SU-DHL-6 (cell line): ENCODE measurements around the gene HSPA4.
A peak's percentile ranks its signal among the peaks of the same experiment; 100 is the strongest.

ENCODE experiments used
- H2AFZ ChIP-seq: fragments of 200-600 bp; sonication (generic); 2 replicates; pipeline ENCODE4 v1.6.1; 2014; ENCODE audit warnings: low read depth, mild to moderate bottlenecking, moderate library complexity, mixed read lengths, antibody characterized with exemption, low read length; ENCODE audit not compliant: severe bottlenecking
- H3F3A ChIP-seq: fragments of 200-600 bp; shearing (Covaris generic); 2 replicates; pipeline ENCODE4 v1.6.0; 2016; ENCODE audit warnings: antibody characterized with exemption, mild to moderate bottlenecking; ENCODE audit not compliant: insufficient read depth
- H3K27ac ChIP-seq: fragments of 200-600 bp; sonication (generic); 2 replicates; pipeline ENCODE4 v1.5.1; 2016; ENCODE audit warnings: low read depth, mild to moderate bottlenecking, low read length, moderate library complexity, mixed read lengths
- H3K27me3 ChIP-seq: fragments of 200-600 bp; sonication (generic), shearing (Covaris generic); 2 replicates; pipeline ENCODE4 v1.6.0; 2014; ENCODE audit warnings: mild to moderate bottlenecking, low read length
- H3K36me3 ChIP-seq: fragments of 200-600 bp; sonication (generic); 2 replicates; pipeline ENCODE4 v1.6.1; 2014; ENCODE audit warnings: mild to moderate bottlenecking, low read length, mixed read lengths
- H3K4me2 ChIP-seq: fragments of 300-600, 200-600 bp; shearing (Covaris generic), sonication (generic); 2 replicates; pipeline ENCODE4 v1.6.0; 2014; ENCODE audit warnings: low read length, low read depth, mild to moderate bottlenecking; ENCODE audit not compliant: poor library complexity, severe bottlenecking
- H3K4me3 ChIP-seq: fragments of 200-600 bp; sonication (generic); 2 replicates; pipeline ENCODE4 v1.5.1; 2014; ENCODE audit warnings: antibody characterized with exemption, low read length, mild to moderate bottlenecking, mixed read lengths; ENCODE audit not compliant: insufficient read depth, poor library complexity, severe bottlenecking
- H3K79me2 ChIP-seq: fragments of 200-600 bp; sonication (generic); 2 replicates; pipeline ENCODE4 v1.6.1; 2014; ENCODE audit warnings: mild to moderate bottlenecking, low read length, moderate library complexity; ENCODE audit not compliant: insufficient read depth
- H3K9ac ChIP-seq: fragments of 200-600 bp; sonication (generic); 2 replicates; pipeline ENCODE4 v1.7.0; 2014; ENCODE audit warnings: mild to moderate bottlenecking, low read length
- H3K9me2 ChIP-seq: fragments of 200-600 bp; sonication (generic); replicated peaks from 2 replicates; pipeline ENCODE4 v1.6.1; 2014; ENCODE audit warnings: low read length; ENCODE audit not compliant: insufficient read depth
- H3K9me3 ChIP-seq: fragments of 200-600 bp; sonication (generic); 2 replicates; pipeline ENCODE4 v1.6.1; 2014; ENCODE audit warnings: low read length, mixed read lengths; ENCODE audit not compliant: insufficient read depth
- H4K20me1 ChIP-seq: fragments of 200-600 bp; sonication (generic); 2 replicates; pipeline ENCODE4 v1.6.1; 2014; ENCODE audit warnings: low read depth, mild to moderate bottlenecking, antibody characterized with exemption, low read length, moderate library complexity, mixed read lengths
- EZH2phosphoT487 ChIP-seq: fragments of 200-600 bp; sonication (generic), shearing (Covaris generic); conservative IDR thresholded peaks from 2 replicates; pipeline ENCODE4 v1.6.1; 2018; ENCODE audit warnings: mild to moderate bottlenecking, antibody characterized with exemption, low read length, moderate library complexity, mixed read lengths
- TF ChIP-seq, protein P1 (sequence below): fragments of 200-600 bp; sonication (generic); IDR thresholded peaks from one replicate; pipeline ENCODE4 v1.5.1; 2017; ENCODE audit warnings: antibody characterized with exemption, mild to moderate bottlenecking, low read length, moderate library complexity; ENCODE audit not compliant: insufficient read depth, poor library complexity, severe bottlenecking

The HSPA4 gene

DNA sequence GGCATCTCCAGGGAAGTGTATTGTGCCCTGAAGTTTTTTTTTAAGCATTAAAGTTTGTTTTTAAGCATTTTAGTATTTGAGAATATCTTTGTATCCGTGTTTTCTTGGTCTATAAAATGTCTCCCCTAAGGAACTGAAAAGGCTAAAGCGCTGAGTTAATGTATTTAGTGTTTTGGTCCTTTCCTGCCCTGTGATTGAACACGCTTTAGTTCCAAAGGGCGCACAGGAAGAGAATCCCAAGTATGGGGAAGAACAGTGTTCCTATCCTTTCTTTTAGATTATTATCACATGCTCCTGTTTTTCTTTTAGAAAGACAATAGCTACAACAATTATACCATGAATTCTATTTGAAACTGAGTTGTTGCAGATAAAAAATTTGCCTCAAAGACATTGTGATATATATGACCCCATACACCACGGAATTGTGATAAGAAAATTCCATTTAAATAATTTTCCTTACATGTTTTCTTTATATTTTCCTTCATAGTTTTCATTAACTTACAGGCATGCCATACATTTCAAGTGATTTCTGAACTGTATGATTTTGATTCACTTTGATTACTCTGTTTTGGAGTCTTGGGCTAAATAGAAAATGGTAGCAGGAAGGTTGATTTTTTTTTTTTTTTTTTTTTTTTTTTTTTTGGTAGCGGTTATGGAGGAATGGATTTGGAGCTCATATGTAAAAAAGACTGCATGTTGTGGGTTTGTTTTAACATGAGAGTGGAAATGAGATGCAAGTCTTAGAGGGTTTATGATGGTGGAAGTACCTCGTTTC is 3.1 kb downstream of the HSPA4 start:
- Histone ChIP-seq H3K79me2 (peaks cover 88% of the 10 kb centered on the region), H3K9me2 (no peaks in the 10 kb centered on the region), H3K4me2 (peak overlapping the region; percentile 35), H3K36me3 (no peaks in the 10 kb centered on the region), H3K4me3 (no peak overlapping the region), H3K27ac (no peak overlapping the region), H2AFZ (no peak overlapping the region), H3K27me3 (no peaks in the 10 kb centered on the region), H3K9ac (no peak overlapping the region), H3K9me3 (no peaks in the 10 kb centered on the region), H4K20me1 (peaks cover 28% of the 10 kb centered on the region; the same call in 1 of the 2 replicates), H3F3A (peaks cover 11% of the 10 kb centered on the region)
- TF ChIP-seq EZH2phosphoT487 = no peak
- TF ChIP-seq, protein P1, sequence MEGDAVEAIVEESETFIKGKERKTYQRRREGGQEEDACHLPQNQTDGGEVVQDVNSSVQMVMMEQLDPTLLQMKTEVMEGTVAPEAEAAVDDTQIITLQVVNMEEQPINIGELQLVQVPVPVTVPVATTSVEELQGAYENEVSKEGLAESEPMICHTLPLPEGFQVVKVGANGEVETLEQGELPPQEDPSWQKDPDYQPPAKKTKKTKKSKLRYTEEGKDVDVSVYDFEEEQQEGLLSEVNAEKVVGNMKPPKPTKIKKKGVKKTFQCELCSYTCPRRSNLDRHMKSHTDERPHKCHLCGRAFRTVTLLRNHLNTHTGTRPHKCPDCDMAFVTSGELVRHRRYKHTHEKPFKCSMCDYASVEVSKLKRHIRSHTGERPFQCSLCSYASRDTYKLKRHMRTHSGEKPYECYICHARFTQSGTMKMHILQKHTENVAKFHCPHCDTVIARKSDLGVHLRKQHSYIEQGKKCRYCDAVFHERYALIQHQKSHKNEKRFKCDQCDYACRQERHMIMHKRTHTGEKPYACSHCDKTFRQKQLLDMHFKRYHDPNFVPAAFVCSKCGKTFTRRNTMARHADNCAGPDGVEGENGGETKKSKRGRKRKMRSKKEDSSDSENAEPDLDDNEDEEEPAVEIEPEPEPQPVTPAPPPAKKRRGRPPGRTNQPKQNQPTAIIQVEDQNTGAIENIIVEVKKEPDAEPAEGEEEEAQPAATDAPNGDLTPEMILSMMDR = no peak

DNA sequence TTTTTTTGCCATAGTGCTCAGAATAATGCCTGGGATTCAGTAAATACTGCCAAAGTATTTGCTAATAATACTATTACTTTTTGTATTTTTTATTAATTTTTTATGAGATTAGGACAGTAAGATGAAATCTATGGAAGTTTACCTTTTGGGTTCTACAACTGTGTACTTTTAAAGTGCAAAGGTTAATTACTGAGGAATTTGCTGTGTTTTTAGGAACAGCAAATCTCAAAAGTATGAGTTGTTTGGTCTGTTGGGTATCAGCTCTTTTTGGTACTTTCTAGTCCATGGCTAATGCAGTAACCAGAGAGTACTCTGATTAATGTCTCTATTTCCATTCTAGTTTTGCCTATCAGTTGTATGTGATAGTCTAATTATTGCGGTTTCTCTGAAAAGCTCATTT is 5.1 kb downstream of the HSPA4 start:
- Histone ChIP-seq H2AFZ (no peak overlapping the region), H3K79me2 (peaks cover 98% of the 10 kb centered on the region), H4K20me1 (peaks cover 30% of the 10 kb centered on the region; the same call in 1 of the 2 replicates), H3K27me3 (no peaks in the 10 kb centered on the region), H3K36me3 (no peaks in the 10 kb centered on the region), H3K4me3 (no peak overlapping the region), H3K9ac (no peak overlapping the region), H3F3A (no peaks in the 10 kb centered on the region), H3K27ac (no peak overlapping the region), H3K4me2 (no peak overlapping the region), H3K9me2 (no peaks in the 10 kb centered on the region), H3K9me3 (no peaks in the 10 kb centered on the region)
- no peak for TF ChIP-seq EZH2phosphoT487
- TF ChIP-seq, protein P1 = no peak

DNA sequence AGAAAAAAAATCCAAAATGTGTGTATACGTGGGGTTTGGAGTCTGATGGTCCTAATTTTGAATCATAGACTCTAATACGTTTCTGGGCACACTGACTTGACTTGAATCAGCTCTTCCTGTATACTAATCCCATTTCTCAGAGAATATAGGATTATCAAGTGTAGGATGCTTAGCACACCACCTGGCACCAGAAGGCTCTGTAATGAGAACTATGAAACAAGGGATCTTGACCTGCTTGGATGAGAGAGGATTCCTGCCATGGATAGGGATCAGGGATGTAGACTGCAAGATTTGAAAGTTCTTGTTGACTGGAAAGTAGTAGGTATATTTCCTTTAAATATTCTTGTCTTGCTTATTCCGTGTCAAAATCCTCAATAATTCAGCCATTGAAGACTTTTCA is 7.8 kb downstream of the HSPA4 start:
- Histone ChIP-seq H2AFZ (no peak overlapping the region), H3K36me3 (no peaks in the 10 kb centered on the region), H3K4me2 (no peak overlapping the region), H3F3A (no peaks in the 10 kb centered on the region), H3K9me3 (no peaks in the 10 kb centered on the region), H3K9ac (no peak overlapping the region), H3K27me3 (no peaks in the 10 kb centered on the region), H3K79me2 (peaks cover 98% of the 10 kb centered on the region), H4K20me1 (peaks cover 35% of the 10 kb centered on the region; the same call in 1 of the 2 replicates), H3K9me2 (no peaks in the 10 kb centered on the region), H3K27ac (no peak overlapping the region), H3K4me3 (no peak overlapping the region)
- TF ChIP-seq EZH2phosphoT487 = no peak
- TF ChIP-seq, protein P1 = no peak
